ENCODE data around the gene MAP4K1.

- TF ChIP-seq, protein P1, sequence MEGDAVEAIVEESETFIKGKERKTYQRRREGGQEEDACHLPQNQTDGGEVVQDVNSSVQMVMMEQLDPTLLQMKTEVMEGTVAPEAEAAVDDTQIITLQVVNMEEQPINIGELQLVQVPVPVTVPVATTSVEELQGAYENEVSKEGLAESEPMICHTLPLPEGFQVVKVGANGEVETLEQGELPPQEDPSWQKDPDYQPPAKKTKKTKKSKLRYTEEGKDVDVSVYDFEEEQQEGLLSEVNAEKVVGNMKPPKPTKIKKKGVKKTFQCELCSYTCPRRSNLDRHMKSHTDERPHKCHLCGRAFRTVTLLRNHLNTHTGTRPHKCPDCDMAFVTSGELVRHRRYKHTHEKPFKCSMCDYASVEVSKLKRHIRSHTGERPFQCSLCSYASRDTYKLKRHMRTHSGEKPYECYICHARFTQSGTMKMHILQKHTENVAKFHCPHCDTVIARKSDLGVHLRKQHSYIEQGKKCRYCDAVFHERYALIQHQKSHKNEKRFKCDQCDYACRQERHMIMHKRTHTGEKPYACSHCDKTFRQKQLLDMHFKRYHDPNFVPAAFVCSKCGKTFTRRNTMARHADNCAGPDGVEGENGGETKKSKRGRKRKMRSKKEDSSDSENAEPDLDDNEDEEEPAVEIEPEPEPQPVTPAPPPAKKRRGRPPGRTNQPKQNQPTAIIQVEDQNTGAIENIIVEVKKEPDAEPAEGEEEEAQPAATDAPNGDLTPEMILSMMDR (tag by site-specific recombination; IDR thresholded peaks at IDR 0.05): no peak
- no peak for TF ChIP-seq ZBTB8A (tag by site-specific recombination; IDR thresholded peaks at IDR 0.05)
- no peak for TF ChIP-seq ZSCAN30 (tag by site-specific recombination; IDR thresholded peaks at IDR 0.05)
- TF ChIP-seq ZNF394 (tag by site-specific recombination; IDR thresholded peaks at IDR 0.05; ENCODE audit: borderline replicate concordance): no peak
- TF ChIP-seq ZNF768 (tag by site-specific recombination; IDR thresholded peaks at IDR 0.05): no peak
- TF ChIP-seq ZNF175 (tag by site-specific recombination; IDR thresholded peaks at IDR 0.05): no peak
- no peak for TF ChIP-seq ZBTB21 (tag by site-specific recombination; IDR thresholded peaks at IDR 0.05)
- TF ChIP-seq YY1 (tag by site-specific recombination; IDR thresholded peaks at IDR 0.05): no peak
These were observed 67.8 kb downstream of the MAP4K1 start for GRCh38 chr19:38549942-38550341.
